Anterior cingulate cortex (tissue), 58 donors: ENCODE measurements around the gene ADARB2.
"Not testable (repeated sequence)": the region's sequence is repeated elsewhere in the genome, so short reads cannot be mapped to it uniquely, and the experiment has no call there.

Experiments used
- DNase-seq, 58 donors: peaks; one replicate each; lab custom pipeline; 2025; lab: John Stamatoyannopoulos, UW

Gene ADARB2

DNA sequence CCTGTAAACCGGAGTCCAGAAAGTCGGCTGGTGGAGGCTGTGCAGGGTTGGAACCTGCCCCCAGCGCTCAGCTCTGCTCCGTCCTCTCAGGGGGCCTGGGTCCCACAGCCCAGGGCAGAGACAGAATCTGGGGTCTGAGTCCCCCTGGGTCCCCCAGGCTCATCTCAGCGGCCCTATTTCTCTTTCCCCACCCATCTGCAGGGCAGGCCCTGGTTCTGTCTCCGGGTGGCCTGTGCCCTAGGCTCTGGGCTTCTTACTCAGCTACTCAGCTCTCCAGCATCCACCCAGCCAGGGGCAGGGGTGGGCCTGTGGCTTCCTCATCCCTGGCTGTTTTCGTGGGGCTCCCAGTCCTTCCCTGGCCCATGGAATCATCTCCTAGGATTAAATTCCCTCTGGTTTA, 183.4 kb downstream of the ADARB2 start:
- DNase-seq, result no peak

DNA sequence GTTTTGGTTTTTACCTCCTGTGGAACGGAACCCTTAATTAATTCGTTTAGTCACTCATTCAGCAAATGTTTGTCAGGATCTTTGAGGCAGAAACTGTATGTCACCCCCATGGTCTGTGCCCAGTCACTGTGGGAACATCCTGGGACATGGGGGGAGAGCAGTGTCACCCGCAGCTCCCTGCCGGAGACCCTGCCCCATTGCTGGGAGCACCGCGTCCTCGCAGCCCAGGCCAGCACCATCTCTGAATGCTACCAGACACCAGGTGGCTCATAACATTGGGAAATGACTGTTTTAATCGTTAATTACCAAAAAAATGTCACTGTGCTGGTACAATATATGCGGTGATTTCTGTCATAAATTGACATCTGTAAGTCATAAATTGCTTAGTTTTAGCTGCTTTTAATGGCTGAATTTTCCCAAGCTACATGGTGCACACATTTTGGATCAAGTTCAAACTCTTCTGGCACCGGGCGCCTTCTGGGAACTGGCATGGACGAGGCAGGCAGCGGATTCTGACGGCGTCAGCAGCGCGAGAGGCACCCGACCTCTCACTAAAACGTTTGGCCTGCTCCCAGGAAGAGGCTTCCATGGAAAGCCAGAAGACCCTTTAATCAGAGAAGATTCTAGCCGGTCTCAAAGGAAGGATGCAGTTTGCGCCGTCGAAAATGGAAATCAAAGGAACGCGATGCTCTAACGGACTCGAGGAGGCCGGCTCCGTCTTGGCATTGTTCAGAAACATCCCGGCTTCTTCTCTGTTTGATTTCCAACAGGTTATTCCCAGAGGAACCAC, 184.2 kb downstream of the ADARB2 start:
- DNase-seq, result no peak

DNA sequence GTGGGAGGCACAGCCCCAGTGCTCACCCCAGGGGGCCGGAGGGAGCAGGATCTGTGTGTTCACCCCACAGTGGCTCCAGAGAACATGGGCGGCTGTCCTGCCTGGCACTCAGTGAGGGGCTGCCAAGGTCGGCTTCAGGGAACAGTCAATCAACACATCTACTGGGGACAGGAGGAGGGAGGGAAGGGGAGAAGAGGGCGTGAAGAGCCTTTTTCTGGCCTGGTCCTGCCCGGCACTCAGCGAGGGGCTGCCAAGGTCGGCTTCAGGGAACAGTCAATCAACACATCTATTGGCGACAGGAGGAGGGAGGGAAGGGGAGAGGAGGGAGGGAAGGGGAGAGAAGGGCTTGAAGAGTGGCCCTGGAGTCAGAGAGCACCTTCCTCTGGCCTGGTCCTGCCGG, 184.9 kb downstream of the ADARB2 start:
- no peak for DNase-seq

DNA sequence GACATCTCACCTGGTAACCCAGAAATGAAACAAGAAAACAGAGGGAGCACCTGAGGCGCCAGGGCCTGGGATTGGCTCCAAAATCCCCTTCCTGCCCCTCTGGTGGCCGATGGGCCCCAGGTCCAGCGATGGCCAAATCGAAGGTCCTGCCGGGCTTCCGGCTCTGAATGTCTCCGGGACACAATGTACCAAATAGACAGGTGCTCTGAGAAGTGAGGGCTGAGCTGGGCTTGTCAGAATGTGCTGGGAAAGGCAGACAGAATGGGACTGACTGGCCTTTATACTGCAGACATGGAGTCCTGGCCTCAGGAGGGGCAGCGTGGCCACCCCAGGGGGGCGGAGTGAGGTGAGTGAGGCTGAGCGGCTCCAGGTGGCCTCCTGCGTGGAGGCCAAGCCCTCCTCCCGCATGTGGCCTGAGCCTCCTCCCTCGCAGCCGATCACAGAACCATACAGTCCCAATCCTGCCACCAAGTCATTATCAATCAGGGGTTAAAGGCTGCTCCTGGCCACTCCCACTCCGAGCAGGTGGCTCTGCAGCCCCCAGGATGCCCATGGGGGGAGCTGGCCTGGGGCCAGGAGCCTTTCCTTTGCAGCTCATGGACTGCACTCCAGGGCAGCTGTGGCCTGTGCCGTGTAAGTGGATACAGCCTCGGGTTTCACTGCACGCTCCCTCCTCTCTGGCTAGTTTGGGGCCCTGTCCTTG, 185.5 kb downstream of the ADARB2 start:
- DNase-seq, result no peak

DNA sequence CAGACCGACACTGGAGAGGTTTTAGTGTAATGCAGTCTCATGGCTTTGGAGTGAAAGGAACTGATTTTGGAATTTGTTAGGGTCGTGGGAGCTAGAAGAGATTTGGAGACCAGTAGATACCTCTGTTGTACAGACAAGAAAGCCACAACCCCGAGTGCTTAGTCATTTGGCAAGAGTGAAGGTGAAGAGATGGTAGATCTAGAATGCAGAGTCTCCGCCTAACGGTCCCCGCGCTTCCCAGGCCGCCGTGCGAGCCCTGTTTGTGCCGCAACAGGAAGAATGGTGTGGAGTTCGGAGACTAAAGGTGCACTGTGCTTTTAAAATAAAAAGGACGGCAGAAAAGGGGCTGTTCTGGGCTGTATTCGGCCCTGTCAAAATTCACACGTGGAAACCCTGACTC, 186.7 kb downstream of the ADARB2 start:
- no peak for DNase-seq

DNA sequence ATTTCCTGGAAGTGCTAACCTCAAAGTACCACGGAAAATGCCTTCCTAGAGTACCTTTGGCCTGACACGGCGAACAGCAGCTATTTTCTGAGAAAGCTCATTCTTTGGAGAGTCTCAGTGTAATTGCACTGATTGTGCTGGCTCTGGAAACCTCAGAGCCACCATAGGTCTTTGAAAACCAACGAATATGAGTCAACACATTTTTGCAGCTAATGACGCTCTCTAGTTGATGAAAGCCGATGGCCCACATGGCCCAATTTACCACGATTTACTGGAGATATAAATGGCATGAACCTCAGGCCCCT, 187.1 kb downstream of the ADARB2 start:
- DNase-seq, result no peak

DNA sequence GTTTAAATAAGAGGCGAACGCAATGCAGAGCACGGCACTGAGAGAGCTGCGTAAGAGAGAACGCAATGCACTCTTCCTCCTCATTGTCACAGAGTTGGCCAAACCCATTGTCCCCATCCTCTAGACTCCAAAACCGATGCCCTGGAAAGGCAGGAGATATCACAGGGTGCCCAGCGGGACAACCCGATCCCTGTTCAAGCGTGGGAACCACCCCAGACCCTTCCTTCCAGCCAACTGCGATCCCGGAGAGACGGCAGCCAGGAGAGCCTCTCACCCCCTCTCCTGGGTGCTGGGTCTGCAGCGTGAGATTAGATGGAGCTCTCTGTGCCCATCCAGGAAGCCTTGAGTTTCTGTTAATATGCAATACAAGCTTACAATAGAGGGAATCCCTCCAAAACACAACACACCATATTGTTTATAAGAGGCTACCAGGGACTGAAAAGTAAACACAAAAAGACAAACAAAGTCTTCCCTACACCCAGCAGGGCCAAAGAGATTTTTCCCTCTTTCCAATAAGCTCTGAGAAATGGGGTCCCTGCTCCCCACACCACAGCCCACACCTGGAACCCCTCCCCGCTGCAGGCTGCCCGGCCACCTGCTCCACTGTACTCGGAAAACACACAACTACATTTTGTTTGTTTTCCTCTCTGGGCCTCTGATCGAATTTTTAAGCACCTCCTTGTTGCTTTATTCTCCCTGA, 187.6 kb downstream of the ADARB2 start:
- DNase-seq, result no peak

DNA sequence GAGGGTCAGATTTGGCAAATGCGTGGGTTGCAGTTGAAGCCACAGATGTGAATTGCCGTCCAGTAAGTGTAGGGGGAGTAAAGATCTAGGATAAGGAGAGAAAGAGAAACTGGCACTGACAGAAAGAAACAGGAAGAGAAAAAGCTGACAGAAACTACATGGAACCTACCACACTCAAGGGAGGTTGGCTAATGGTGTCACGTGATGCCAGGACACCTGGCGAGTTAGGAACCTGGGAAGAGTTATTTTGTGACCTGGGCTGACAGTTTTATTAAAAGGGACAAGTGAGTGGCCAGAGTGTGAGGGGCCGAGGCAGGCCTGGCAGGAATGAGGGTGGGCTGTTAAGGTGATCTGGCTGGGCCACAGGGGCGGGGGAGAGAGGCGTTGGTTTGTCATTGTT, 188.7 kb downstream of the ADARB2 start:
- DNase-seq, result no peak

DNA sequence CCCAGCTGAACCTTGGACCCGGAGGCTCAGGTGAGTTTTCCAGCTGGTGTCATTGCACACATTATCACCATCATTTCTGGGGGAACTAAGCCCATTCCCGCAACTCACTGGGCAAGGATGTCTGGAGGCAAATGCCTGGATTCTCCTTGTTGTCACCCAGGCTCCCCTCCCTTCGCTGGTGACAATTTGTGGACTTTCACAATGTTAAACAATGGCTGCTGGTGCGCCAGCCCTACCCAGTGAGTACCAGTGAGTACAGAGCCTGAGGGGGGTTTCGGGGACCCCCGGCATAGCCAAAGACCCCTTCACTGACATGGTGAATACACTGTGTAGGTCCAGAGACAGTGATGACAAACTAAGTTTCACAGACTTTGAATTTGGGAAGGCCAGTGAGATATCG, 189.2 kb downstream of the ADARB2 start:
- DNase-seq, result no peak

DNA sequence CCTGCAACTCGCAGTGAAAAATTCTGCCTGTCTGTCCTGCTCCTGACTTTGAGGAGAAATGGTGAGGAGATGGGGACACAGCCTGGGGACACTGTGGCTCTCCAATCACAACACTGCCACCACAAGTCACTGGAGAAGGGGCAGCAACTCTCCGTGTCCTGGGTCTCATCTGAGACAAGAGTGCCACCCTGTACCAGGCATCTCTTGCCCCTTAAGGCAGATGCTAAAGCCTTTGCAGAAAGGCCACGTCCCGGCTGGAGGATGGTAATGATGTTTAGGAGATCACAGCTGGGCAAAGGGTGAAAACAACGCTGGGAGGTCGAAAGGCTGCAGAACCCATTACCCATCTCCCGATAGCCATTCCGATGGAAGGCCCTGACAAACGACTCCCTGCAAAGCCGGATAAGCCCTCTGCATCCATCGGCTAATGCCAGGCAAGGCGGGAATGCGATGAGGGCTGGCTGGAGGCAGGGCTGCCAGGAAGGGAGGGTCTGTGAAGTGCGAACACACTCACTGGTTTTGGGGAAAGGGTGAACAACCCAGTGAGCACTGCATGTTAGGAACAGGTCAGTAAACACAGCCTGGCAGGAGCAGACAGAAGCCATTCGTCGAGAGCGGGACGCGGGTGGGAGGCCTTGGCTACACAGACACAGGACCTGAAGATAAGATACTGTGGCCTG, 190.8 kb downstream of the ADARB2 start:
- peak in 6 of 58 donors; percentile 11 to 64 (median 34) for DNase-seq

DNA sequence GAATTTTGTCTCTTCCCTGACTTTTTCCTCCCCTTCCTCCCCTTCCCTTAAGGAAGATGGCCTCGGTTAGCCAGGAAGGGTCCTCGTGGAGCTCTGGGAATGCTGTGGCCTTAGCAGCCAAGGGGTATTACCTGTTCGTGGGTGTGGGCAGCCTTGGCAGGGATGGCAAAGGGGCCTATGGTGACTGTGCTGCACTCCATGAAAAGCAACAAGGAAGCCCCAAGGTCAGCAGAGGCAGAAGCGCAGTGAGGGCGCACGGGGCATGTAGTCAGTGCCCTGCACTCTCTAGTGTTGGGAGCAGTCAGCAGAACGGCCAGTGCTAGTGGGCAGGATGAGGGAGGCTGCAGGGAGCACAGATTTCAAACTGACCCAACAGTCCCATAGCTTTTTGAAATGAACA, 191.8 kb downstream of the ADARB2 start:
- DNase-seq, result no peak

DNA sequence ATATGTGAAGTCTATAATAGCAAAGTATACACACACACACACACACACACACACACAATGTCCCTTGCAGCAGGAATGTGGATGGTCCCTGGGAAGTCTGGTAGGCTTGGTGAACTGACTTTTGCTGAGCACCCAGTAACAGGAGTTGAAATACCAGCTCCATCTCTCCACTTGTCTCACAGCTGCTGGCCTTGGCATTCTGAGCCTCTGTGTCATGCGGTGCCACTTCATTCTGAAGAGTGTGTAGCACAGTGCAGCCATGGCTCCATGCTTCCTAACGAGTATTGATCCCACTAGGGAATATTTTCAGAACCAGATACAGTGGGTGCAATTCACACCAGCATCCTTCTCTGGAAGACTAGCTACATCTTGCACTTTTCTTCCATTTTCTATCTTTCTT, 192.4 kb downstream of the ADARB2 start:
- peak in 5 of 58 donors; percentile 5 to 42 (median 25) for DNase-seq

DNA sequence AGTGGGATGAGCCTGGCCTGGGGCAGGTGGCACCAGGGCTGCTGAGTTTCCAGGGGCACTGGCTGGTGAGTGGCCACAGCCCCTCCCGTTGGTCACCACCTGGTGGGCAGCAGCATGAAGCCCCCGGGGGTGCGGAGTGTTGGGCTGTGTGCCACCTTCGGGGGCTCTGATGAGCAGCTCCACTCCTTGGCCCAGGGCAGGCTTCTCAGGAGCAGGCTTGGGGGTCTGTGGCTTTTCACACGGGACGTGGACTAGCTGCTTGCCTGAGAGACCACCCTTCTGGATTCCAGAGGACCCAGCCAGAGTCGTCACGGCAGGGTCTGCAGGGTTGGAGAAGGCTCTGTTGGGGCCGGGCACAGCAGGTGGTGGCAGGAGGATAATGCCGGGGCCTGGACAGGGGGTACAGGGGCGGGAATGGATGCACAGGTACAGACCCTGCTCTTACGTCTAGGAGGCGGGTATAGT, 193.1 kb downstream of the ADARB2 start:
- no peak for DNase-seq

DNA sequence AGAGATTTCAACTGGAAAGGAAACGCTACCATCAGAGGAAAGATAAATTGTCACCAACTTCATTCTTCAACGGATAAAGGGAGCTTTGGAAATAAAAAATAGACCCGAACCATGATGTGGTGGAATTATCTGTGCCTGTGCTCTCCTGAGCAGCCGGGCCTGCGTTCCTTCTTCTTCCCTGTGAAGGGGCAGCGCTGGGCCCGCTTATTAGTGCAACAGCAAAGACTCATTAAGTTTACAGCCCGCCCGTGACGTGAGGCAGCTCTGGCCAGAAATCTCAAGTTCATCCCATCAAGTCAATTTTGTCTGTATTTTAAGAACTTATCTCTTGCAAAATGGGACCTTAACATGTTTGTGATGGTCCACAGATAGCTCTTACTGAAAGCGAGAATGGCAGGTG, 193.7 kb downstream of the ADARB2 start:
- DNase-seq, result no peak

DNA sequence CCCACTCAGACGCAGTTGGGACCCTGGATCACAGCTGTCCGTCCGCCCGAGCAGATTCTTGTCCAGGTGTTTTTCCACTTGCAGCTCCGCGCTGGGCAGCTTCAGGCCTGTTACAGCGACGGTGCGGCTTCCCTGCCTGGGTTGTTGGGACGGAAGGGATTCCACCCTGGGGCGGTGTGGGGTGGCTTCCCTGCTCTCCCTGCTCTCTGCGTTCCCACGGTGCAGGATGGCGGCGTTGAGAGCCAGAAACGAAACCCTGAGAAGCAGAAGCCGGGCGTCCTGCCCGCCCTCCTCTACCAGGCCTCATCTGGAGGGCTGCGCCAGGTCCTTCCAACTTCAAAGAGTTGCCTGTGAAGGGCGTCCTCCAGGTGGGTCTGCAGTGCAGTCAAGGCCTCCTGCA, 194.4 kb downstream of the ADARB2 start:
- DNase-seq, result no peak

DNA sequence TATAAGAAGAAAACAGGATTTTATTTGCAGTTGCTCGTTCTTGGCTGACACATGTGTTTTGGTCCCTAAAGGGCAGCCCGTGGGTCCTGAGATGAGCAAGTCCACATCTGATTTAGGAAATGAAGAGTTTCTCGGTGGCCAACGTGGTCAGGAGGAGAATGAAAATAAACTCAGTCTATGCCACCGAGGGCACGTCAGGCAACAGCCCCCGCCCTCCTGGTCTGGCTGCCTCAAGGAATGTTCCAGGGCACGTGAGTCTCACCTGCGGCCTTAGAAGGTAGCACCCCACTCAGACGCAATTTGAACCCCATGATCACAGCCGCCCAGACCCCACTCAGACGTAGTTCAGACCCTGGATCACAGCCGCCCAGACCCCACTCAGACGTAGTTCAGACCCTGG, 197.2 kb downstream of the ADARB2 start:
- DNase-seq, result no peak

DNA sequence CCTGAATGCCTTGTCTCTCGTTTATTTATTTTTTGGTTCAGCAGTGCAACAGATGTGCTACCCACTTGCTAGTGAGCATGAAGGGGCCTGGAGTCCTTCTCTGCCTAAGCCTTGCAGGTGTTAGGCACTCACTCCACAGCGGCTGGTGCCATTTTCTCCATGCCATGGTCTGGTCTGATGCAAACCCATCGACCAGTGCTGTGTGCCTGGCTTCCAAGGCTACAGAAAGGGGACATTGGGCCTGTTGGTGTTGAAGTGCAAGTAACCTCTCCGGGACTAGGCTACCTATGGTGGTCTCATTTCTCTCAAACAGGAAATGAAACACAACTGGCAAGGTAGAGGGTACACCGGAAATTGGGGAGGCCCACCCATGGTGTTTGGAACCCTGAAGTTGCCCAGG, 198.1 kb downstream of the ADARB2 start:
- DNase-seq, result no peak

DNA sequence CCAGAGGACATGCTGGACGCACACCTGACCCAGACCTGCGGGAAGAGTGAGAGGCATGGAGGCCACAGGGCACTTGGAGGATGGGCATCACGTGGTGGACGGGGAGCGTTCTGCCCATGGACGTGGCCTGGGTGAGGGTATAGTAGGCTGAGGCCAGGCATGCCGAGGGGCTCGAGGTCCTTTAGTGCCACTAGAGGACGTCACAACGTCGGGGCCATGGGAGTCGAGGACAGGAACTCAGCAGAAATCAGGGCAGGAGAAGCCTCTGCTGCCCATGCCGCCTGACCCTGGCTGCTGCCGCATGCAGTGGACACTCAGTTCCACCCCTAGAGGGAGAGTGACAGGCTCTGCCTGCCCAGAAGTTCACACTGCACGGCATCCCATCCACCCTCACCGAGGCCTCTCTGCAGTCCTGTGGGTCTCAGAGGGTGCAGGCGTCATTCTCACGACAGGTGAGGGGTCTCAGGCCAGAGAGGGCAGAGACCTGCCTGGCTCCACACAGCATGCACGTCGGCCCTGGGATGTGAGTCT, 198.7 kb downstream of the ADARB2 start:
- no peak for DNase-seq

DNA sequence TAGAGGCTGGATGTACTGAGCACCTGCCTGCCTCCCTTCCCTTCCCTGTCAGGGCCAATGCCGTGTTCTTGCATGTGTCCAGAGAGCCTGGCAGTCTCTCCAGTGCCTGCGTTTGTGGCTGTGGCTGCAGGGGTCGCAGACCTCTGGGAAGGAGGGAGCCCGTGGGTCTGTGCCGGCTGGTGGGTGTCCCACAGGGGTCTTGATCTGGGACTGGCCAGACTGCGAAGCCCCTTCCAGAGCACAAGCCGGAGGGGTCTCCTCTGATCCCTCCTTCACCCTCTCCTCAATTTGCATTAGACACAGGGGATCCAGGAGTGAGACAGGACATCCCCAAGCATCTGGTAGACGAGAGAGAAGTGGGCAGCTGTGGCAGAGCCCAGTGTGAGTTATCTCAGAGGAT, 199.2 kb downstream of the ADARB2 start:
- no peak for DNase-seq

DNA sequence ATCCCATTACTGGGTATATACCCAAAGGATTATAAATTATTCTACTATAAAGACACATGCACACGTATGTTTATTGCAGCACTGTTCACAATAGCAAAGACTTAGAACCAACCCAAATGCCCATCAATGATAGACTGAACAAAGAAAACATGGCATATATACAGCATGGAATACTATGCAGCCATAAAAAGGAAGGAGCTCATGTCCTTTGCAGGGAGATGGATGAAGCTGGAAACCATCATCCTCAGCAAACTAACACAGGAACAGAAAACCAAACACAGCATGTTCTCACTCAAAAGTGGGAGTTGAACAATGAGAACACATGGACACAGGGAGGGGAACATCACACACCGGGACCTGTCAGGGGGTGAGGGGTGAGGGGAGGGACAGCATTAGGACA, 199.9 kb downstream of the ADARB2 start:
- DNase-seq, result not testable (repeated sequence)

DNA sequence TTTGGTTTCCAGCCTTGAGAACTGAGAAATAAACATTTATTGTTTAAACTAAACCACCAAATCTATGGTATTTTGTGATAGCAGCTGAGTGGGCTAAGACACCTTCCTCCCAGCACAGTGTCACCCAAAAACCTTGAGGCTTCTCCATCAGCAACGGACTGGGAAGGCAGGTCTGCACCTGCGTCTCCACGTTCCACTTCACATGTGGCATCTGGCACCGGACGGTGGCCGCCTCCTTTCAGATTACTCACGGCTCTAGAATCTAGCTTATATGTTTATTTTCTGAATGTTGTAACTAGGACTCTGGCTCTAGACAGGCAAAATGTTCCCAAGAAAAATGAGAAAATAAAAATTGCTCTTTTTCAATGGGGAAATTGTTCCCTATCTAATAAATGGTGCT, 201.0 kb downstream of the ADARB2 start:
- DNase-seq, result no peak
